H9 (cell line): ENCODE results near the gene CRACDL. TPM values are rescaled to one million over a fixed set of nuclear protein-coding genes. Genes with fewer than 3 reads are reported as not detected.

Experiments used
- DNase-seq: peaks from one replicate; pipeline ENCODE4 v3.0.0-alpha.2; 2017
- H2AFZ ChIP-seq: one replicate; pipeline ENCODE4 v1.6.1; 2013; ENCODE audit warnings: mild to moderate bottlenecking, low read length, control low read depth, moderate library complexity
- H2AK5ac ChIP-seq: 2 replicates; pipeline ENCODE4 v1.6.1; 2013; ENCODE audit warnings: low read length, control low read depth, mixed read lengths; ENCODE audit not compliant: insufficient read length
- H2BK120ac ChIP-seq: one replicate; pipeline ENCODE4 v1.6.1; 2013; ENCODE audit warnings: low read depth, mild to moderate bottlenecking, low read length, control low read depth, inconsistent platforms; ENCODE audit not compliant: poor library complexity, severe bottlenecking
- H2BK12ac ChIP-seq: 2 replicates; pipeline ENCODE4 v1.6.1; 2013; ENCODE audit warnings: low read length, control low read depth, mixed read lengths, low read depth; ENCODE audit not compliant: insufficient read length
- H2BK15ac ChIP-seq: 2 replicates; pipeline ENCODE4 v1.6.1; 2013; ENCODE audit warnings: low read depth, low read length, control low read depth
- H2BK20ac ChIP-seq: one replicate; pipeline ENCODE4 v1.6.1; 2013; ENCODE audit warnings: low read depth, mild to moderate bottlenecking, low read length, control low read depth, inconsistent platforms; ENCODE audit not compliant: poor library complexity, severe bottlenecking
- H2BK5ac ChIP-seq: 2 replicates; pipeline ENCODE4 v1.6.1; 2013; ENCODE audit warnings: low read length, control low read depth, mixed read lengths; ENCODE audit not compliant: insufficient read length
- H3K14ac ChIP-seq: 2 replicates; pipeline ENCODE4 v1.6.1; 2013; ENCODE audit warnings: low read length, control low read depth; ENCODE audit not compliant: insufficient read depth
- H3K18ac ChIP-seq: 2 replicates; pipeline ENCODE4 v1.6.1; 2013; ENCODE audit warnings: low read depth, mild to moderate bottlenecking, mixed read lengths, low read length, control low read depth; ENCODE audit not compliant: insufficient read length
- H3K23ac ChIP-seq: 2 replicates; pipeline ENCODE4 v1.6.1; 2013; ENCODE audit warnings: low read length, control low read depth, mixed read lengths, low read depth; ENCODE audit not compliant: insufficient read length
- H3K23me2 ChIP-seq: 2 replicates; pipeline ENCODE4 v1.6.1; 2013; ENCODE audit warnings: low read depth, mild to moderate bottlenecking, mixed read lengths, low read length, control low read depth; ENCODE audit not compliant: insufficient read length, poor library complexity, severe bottlenecking
- H3K27ac ChIP-seq: 2 replicates; pipeline ENCODE4 v1.5.1; 2013; ENCODE audit warnings: low read length, control low read depth, mixed read lengths, low read depth; ENCODE audit not compliant: insufficient read length
- H3K27me3 ChIP-seq: 2 replicates; pipeline ENCODE4 v1.6.1; 2013; ENCODE audit warnings: low read length, control low read depth, inconsistent platforms; ENCODE audit not compliant: insufficient read depth
- H3K4ac ChIP-seq: 2 replicates; pipeline ENCODE4 v1.6.1; 2013; ENCODE audit warnings: low read depth, mild to moderate bottlenecking, control low read depth, inconsistent platforms, low read length, moderate library complexity
- H3K4me1 ChIP-seq: 2 replicates; pipeline ENCODE4 v1.6.1; 2013; ENCODE audit warnings: low read length, control low read depth, inconsistent platforms; ENCODE audit not compliant: insufficient read depth
- H3K4me2 ChIP-seq: 2 replicates; pipeline ENCODE4 v1.6.1; 2013; ENCODE audit warnings: low read length, control low read depth, mixed read lengths; ENCODE audit not compliant: insufficient read length, insufficient read depth
- H3K56ac ChIP-seq: 2 replicates; pipeline ENCODE4 v1.6.1; 2013; ENCODE audit warnings: low read depth, mild to moderate bottlenecking, mixed read lengths, low read length, control low read depth; ENCODE audit not compliant: insufficient read length
- H3K79me1 ChIP-seq: 2 replicates; pipeline ENCODE4 v1.6.1; 2013; ENCODE audit warnings: low read depth, mild to moderate bottlenecking, moderate library complexity, low read length, control low read depth, inconsistent platforms; ENCODE audit not compliant: insufficient read depth, poor library complexity, severe bottlenecking
- H3K79me2 ChIP-seq: 2 replicates; pipeline ENCODE4 v1.6.1; 2013; ENCODE audit warnings: low read length, control low read depth, inconsistent platforms; ENCODE audit not compliant: insufficient read depth
- H3K9ac ChIP-seq: 2 replicates; pipeline ENCODE4 v1.6.1; 2013; ENCODE audit warnings: low read length, control low read depth, mixed read lengths; ENCODE audit not compliant: insufficient read length; ENCODE audit errors: extremely low read depth
- H3K9me3 ChIP-seq: one replicate; pipeline ENCODE4 v1.6.1; 2013; ENCODE audit warnings: low read depth, low read length, inconsistent platforms; ENCODE audit not compliant: control insufficient read depth
- H3T11ph ChIP-seq: one replicate; pipeline ENCODE4 v1.6.1; 2013; ENCODE audit warnings: mild to moderate bottlenecking, low read length, control low read depth, inconsistent platforms
- H4K20me1 ChIP-seq: one replicate; pipeline ENCODE4 v1.6.1; 2013; ENCODE audit not compliant: control insufficient read depth, insufficient read length, insufficient read depth
- H4K5ac ChIP-seq: 2 replicates; pipeline ENCODE4 v1.6.1; 2013; ENCODE audit warnings: low read depth, mild to moderate bottlenecking, mixed read lengths, low read length, control low read depth; ENCODE audit not compliant: insufficient read length
- H4K8ac ChIP-seq: replicated peaks from 2 replicates; pipeline ENCODE4 v1.6.1; 2013; ENCODE audit warnings: low read length, control low read depth, mixed read lengths, low read depth; ENCODE audit not compliant: insufficient read length
- H4K91ac ChIP-seq: 2 replicates; pipeline ENCODE4 v1.6.1; 2013; ENCODE audit warnings: low read depth, mild to moderate bottlenecking, moderate library complexity, mixed read lengths, low read length, control low read depth; ENCODE audit not compliant: insufficient read length
- H3K27ac Mint-ChIP-seq, 3 experiments: 2 replicates in 2 of 3; 3 replicates in 1 of 3; pipeline ENCODE4 v1.8.0; 2020 to 2021; ENCODE audit warnings: mixed read lengths in 3 of 3, mild to moderate bottlenecking in 1 of 3, moderate library complexity in 1 of 3
- H3K27me3 Mint-ChIP-seq: 2 replicates; pipeline ENCODE4 v1.8.0; 2021; ENCODE audit warnings: low read depth, mild to moderate bottlenecking, moderate library complexity, mixed read lengths
- H3K36me3 Mint-ChIP-seq, 3 experiments: 2 replicates in 2 of 3; 3 replicates in 1 of 3; pipeline ENCODE4 v1.8.0; 2020 to 2021; ENCODE audit warnings: low read depth in 3 of 3, mixed read lengths in 3 of 3; ENCODE audit not compliant: insufficient read depth in 1 of 3
- H3K4me1 Mint-ChIP-seq, 2 experiments: 2 replicates each; pipeline ENCODE4 v1.8.0; 2020; ENCODE audit warnings: mixed read lengths in 2 of 2
- H3K4me3 Mint-ChIP-seq, 2 experiments: 2 replicates in 1 of 2; 3 replicates in 1 of 2; pipeline ENCODE4 v1.8.0; 2020 to 2021; ENCODE audit warnings: mild to moderate bottlenecking in 2 of 2, mixed read lengths in 2 of 2, moderate library complexity in 1 of 2
- H3K9me3 Mint-ChIP-seq, 2 experiments: 2 replicates in 1 of 2; 3 replicates in 1 of 2; pipeline ENCODE4 v1.8.0; 2020; ENCODE audit warnings: mild to moderate bottlenecking in 2 of 2, mixed read lengths in 2 of 2, moderate library complexity in 1 of 2
- CTCF ChIP-seq: fragments of 200-600 bp; sonication (generic); conservative IDR thresholded peaks from 3 replicates; pipeline ENCODE4 v1.8.0; 2021; ENCODE audit warnings: antibody characterized with exemption, mild to moderate bottlenecking
- WGBS: extraction: QIAGEN DNeasy Blood & Tissue Kit; methylation state at CpG from one replicate; pipeline ENCODE4 v1.1.7; 2013; ENCODE audit warnings: missing lambda C conversion rate, low lambda C conversion rate, mixed read lengths; ENCODE audit not compliant: insufficient read length; ENCODE audit errors: extremely low coverage; 5-methylcytosine and 5-hydroxymethylcytosine counted together
- total RNA-seq: library from RNA; stranded (reverse); gene quantifications from 2 replicates; pipeline ENCODE4 v1.2.1, GENCODE V29; 2021

CRACDL gene
- total RNA-seq, 1 experiment from 2014 or later: 0.48 TPM

- Histone ChIP-seq H3T11ph (no peak overlapping the region), H4K5ac (no peak overlapping the region), H2BK5ac (no peak overlapping the region), H4K20me1 (no peaks in the 10 kb centered on the region), H3K27me3 (no peaks in the 10 kb centered on the region), H4K91ac (no peak overlapping the region), H3K9me3 (no peaks in the 10 kb centered on the region), H3K4me2 (no peak overlapping the region), H2BK120ac (no peak overlapping the region), H2BK12ac (no peak overlapping the region), H2AFZ (no peak overlapping the region), H3K18ac (no peak overlapping the region), H3K14ac (no peak overlapping the region), H3K4ac (no peak overlapping the region), H3K4me1 (no peaks in the 10 kb centered on the region), H2AK5ac (no peak overlapping the region), H3K56ac (no peak overlapping the region), H3K9ac (no peak overlapping the region), H2BK15ac (no peak overlapping the region), H3K79me2 (no peaks in the 10 kb centered on the region), H2BK20ac (no peak overlapping the region), H3K23ac (no peak overlapping the region), H3K79me1 (no peaks in the 10 kb centered on the region), H3K27ac (no peak overlapping the region), H4K8ac (no peak overlapping the region), H3K23me2 (no peaks in the 10 kb centered on the region)
- Mint-ChIP-seq H3K27ac (no peak overlapping the region), H3K27me3 (no peaks in the 10 kb centered on the region), H3K36me3 (peaks cover 0 to 15% (median 1%) of the 10 kb centered on the region in 3 experiments; a peak in 4 of 7 replicates), H3K9me3 (peaks cover 12 to 15% of the 10 kb centered on the region in 2 experiments), H3K4me3 (no peak overlapping the region), H3K4me1 (peaks cover 0 to 4% of the 10 kb centered on the region in 2 experiments; a peak in 3 of 4 replicates)
- no peak for DNase-seq
- no CpG with 5 or more reads among the region's 6 CpGs for WGBS
- no peak for TF ChIP-seq CTCF
Measured at GRCh38 chr2:98786179-98786578, 149.8 kb downstream of the CRACDL start.
